ENCODE results near the gene ARMC10. TPM values are rescaled to one million over a fixed set of nuclear protein-coding genes. Genes with fewer than 3 reads are reported as not detected.
"Not testable (repeated sequence)": the region's sequence is repeated elsewhere in the genome, so short reads cannot be mapped to it uniquely, and the experiment has no call there.

ARMC10 gene
- total and polyA plus RNA-seq, 2 experiments from 2014 or later = 43.4 to 48.2 TPM

DNA sequence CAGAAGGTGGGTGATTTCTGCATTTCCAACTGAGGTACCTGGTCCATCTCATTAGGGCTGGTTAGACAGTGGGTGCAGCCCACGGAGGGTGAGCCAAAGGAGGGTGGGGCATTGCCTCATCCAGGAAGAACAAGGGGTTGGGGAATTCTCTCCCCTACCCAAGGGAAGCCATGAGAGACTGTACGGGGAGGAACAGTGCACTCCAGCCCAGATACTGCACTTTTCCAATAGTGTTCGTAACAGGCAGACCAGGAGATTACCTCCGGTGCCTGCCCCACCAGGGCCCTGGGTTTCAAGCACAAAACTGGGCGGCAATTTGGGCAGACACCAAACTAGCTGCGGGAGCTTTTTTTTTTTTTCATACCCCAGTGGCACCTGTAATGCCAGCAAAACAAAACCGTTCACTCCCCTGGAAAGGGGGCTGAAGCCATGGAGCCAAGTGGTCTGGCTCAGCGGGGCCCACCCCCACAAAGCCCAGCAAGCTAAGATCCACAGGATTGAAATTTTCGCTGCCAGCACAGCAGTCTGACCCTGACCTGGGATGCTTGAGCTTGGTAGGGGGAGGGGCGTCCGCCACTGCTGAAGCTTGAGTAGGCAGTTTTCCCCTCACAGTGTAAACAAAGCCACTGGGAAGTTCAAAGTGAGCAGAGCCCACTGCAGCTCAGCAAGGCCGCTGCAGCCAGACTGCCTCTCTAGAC is 31.2 kb downstream of the ARMC10 start (continued):
- TF ChIP-seq, protein P1, sequence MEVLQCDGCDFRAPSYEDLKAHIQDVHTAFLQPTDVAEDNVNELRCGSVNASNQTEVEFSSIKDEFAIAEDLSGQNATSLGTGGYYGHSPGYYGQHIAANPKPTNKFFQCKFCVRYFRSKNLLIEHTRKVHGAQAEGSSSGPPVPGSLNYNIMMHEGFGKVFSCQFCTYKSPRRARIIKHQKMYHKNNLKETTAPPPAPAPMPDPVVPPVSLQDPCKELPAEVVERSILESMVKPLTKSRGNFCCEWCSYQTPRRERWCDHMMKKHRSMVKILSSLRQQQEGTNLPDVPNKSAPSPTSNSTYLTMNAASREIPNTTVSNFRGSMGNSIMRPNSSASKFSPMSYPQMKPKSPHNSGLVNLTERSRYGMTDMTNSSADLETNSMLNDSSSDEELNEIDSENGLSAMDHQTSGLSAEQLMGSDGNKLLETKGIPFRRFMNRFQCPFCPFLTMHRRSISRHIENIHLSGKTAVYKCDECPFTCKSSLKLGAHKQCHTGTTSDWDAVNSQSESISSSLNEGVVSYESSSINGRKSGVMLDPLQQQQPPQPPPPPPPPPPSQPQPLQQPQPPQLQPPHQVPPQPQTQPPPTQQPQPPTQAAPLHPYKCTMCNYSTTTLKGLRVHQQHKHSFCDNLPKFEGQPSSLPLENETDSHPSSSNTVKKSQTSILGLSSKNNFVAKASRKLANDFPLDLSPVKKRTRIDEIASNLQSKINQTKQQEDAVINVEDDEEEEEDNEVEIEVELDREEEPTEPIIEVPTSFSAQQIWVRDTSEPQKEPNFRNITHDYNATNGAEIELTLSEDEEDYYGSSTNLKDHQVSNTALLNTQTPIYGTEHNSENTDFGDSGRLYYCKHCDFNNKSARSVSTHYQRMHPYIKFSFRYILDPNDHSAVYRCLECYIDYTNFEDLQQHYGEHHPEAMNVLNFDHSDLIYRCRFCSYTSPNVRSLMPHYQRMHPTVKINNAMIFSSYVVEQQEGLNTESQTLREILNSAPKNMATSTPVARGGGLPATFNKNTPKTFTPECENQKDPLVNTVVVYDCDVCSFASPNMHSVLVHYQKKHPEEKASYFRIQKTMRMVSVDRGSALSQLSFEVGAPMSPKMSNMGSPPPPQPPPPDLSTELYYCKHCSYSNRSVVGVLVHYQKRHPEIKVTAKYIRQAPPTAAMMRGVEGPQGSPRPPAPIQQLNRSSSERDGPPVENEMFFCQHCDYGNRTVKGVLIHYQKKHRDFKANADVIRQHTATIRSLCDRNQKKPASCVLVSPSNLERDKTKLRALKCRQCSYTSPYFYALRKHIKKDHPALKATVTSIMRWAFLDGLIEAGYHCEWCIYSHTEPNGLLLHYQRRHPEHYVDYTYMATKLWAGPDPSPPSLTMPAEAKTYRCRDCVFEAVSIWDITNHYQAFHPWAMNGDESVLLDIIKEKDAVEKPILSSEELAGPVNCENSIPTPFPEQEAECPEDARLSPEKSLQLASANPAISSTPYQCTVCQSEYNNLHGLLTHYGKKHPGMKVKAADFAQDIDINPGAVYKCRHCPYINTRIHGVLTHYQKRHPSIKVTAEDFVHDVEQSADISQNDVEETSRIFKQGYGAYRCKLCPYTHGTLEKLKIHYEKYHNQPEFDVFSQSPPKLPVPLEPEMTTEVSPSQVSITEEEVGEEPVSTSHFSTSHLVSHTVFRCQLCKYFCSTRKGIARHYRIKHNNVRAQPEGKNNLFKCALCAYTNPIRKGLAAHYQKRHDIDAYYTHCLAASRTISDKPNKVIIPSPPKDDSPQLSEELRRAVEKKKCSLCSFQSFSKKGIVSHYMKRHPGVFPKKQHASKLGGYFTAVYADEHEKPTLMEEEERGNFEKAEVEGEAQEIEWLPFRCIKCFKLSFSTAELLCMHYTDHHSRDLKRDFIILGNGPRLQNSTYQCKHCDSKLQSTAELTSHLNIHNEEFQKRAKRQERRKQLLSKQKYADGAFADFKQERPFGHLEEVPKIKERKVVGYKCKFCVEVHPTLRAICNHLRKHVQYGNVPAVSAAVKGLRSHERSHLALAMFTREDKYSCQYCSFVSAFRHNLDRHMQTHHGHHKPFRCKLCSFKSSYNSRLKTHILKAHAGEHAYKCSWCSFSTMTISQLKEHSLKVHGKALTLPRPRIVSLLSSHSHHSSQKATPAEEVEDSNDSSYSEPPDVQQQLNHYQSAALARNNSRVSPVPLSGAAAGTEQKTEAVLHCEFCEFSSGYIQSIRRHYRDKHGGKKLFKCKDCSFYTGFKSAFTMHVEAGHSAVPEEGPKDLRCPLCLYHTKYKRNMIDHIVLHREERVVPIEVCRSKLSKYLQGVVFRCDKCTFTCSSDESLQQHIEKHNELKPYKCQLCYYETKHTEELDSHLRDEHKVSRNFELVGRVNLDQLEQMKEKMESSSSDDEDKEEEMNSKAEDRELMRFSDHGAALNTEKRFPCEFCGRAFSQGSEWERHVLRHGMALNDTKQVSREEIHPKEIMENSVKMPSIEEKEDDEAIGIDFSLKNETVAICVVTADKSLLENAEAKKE (CRISPR knock-in tag; IDR thresholded peaks at IDR 0.05) = no peak
- TF ChIP-seq JUNB (IDR thresholded peaks at IDR 0.05; ENCODE audit: unreplicated experiment) = no peak
- TF ChIP-seq POLR2AphosphoS5 (IDR thresholded peaks at IDR 0.05; ENCODE audit: low read depth) = no peak
- no peak for TF ChIP-seq NANOG (IDR thresholded peaks at IDR 0.05; ENCODE audit: borderline replicate concordance)
- no peak for TF ChIP-seq EZH2phosphoT487 (IDR thresholded peaks at IDR 0.05; ENCODE audit: unreplicated experiment)
- TF ChIP-seq, protein P2, sequence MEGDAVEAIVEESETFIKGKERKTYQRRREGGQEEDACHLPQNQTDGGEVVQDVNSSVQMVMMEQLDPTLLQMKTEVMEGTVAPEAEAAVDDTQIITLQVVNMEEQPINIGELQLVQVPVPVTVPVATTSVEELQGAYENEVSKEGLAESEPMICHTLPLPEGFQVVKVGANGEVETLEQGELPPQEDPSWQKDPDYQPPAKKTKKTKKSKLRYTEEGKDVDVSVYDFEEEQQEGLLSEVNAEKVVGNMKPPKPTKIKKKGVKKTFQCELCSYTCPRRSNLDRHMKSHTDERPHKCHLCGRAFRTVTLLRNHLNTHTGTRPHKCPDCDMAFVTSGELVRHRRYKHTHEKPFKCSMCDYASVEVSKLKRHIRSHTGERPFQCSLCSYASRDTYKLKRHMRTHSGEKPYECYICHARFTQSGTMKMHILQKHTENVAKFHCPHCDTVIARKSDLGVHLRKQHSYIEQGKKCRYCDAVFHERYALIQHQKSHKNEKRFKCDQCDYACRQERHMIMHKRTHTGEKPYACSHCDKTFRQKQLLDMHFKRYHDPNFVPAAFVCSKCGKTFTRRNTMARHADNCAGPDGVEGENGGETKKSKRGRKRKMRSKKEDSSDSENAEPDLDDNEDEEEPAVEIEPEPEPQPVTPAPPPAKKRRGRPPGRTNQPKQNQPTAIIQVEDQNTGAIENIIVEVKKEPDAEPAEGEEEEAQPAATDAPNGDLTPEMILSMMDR (conservative IDR thresholded peaks at IDR 0.05; ENCODE audit: low read depth in 2 of 2) = no peak
- TF ChIP-seq, protein P3, sequence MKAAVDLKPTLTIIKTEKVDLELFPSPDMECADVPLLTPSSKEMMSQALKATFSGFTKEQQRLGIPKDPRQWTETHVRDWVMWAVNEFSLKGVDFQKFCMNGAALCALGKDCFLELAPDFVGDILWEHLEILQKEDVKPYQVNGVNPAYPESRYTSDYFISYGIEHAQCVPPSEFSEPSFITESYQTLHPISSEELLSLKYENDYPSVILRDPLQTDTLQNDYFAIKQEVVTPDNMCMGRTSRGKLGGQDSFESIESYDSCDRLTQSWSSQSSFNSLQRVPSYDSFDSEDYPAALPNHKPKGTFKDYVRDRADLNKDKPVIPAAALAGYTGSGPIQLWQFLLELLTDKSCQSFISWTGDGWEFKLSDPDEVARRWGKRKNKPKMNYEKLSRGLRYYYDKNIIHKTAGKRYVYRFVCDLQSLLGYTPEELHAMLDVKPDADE (IDR thresholded peaks at IDR 0.05) = no peak

DNA sequence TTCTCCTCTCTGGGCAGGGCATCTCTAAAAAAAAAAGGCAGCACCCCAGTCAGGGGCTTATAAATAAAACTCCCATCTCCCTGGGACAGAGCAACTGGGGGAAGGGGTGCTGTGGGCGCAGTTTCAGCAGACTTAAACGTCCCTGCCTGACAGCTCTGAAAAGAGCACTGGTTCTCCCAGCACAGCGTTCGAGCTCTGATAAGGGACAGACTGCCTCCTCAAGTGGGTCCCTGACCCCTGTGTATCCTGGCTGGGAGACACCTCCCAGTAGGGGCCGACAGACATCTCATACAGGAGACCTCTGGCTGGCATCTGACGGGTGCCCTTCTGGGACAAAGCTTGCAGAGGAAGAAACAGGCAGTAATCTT is 31.7 kb downstream of the ARMC10 start:
- Mint-ChIP-seq H3K36me3 (ENCODE audit: low read depth) (peaks cover 33% of the 10 kb centered on the region), H3K4me1 (peaks cover 17% of the 10 kb centered on the region)
- not testable (repeated sequence) for H3K36me3 ChIP-seq (ENCODE audit: insufficient read depth); H3F3A ChIP-seq (replicated peaks; ENCODE audit: low read depth); DNase-seq (ENCODE audit: low spot score); H4K20me1 ChIP-seq (replicated peaks; ENCODE audit: insufficient read depth); H3K4me1 ChIP-seq (ENCODE audit: insufficient read depth); H3K9me2 ChIP-seq (ENCODE audit: insufficient read depth); H3K9me3 Mint-ChIP-seq; H3K79me2 ChIP-seq (replicated peaks; ENCODE audit: insufficient read depth); H3K4me3 ChIP-seq; H3K27me3 ChIP-seq (ENCODE audit: insufficient read depth); H3K27ac Mint-ChIP-seq; H3K27me3 Mint-ChIP-seq (ENCODE audit: insufficient read depth, low read depth, poor library complexity); H2AFZ ChIP-seq; H3K27ac ChIP-seq (ENCODE audit: low read depth); H3K4me3 Mint-ChIP-seq
- peak overlapping the region; percentile 72; the same call in 1 of the 2 replicates for H3K4me2 ChIP-seq
- ATAC-seq = peak; percentile 54; the same call in 2 of the 3 replicates
